Aorta (tissue), 5 donors: ENCODE measurements around the gene ASXL2. TPM values are rescaled to one million over a fixed set of nuclear protein-coding genes. Genes with fewer than 3 reads are reported as not detected.

Source experiments
- ATAC-seq: fragments of 200-7000 bp; cut with Tn5 transposase; one replicate; pipeline ENCODE4 v1.9.1; 2022; ENCODE audit warnings: moderate library complexity; ENCODE audit not compliant: low FRiP score
- DNase-seq, 2 donors: peaks; one replicate each; pipeline ENCODE4 v3.0.0-alpha.2; 2020
- H3K27ac ChIP-seq, 2 donors: one replicate each; pipeline ENCODE4 v1.5.1; 2013; ENCODE audit warnings: low read length in 2 of 2, mild to moderate bottlenecking in 2 of 2, moderate library complexity in 2 of 2, control low read depth in 1 of 2, inconsistent platforms in 1 of 2, low read depth in 1 of 2
- H3K27me3 ChIP-seq, 2 donors: one replicate each; pipeline ENCODE4 v1.6.1; 2013; ENCODE audit warnings: control low read depth in 1 of 2, low read length in 1 of 2, mild to moderate bottlenecking in 1 of 2, moderate library complexity in 1 of 2; ENCODE audit not compliant: insufficient read depth in 2 of 2, control insufficient read depth in 1 of 2
- H3K36me3 ChIP-seq, 2 donors: one replicate each; pipeline ENCODE4 v1.6.1; 2013; ENCODE audit warnings: control low read depth in 1 of 2, low read length in 1 of 2, mild to moderate bottlenecking in 1 of 2; ENCODE audit not compliant: insufficient read depth in 2 of 2, control insufficient read depth in 1 of 2
- H3K4me1 ChIP-seq, 2 donors: one replicate each; pipeline ENCODE4 v1.6.1; 2013; ENCODE audit warnings: low read length in 2 of 2, control low read depth in 1 of 2, mild to moderate bottlenecking in 1 of 2, moderate library complexity in 1 of 2; ENCODE audit not compliant: insufficient read depth in 2 of 2, control insufficient read depth in 1 of 2
- H3K4me3 ChIP-seq, 2 donors: one replicate each; pipeline ENCODE4 v1.5.1; 2013; ENCODE audit warnings: low read length in 2 of 2, control low read depth in 1 of 2, mild to moderate bottlenecking in 1 of 2
- H3K9me3 ChIP-seq: one replicate; pipeline ENCODE4 v1.6.1; 2013; ENCODE audit warnings: mild to moderate bottlenecking, low read length; ENCODE audit not compliant: control insufficient read depth
- WGBS, 2 donors: extraction: QIAGEN DNeasy Blood & Tissue Kit; methylation state at CpG; one replicate each; pipeline ENCODE4 v1.1.7; 2013; 5-methylcytosine and 5-hydroxymethylcytosine counted together
- intact Hi-C, 2 donors: fragments of 100-400 bp; cut with DNase I; formaldehyde crosslinking; loops; one replicate each; pipeline versions ENCODE4 v1.14.2 to v1.15.0; 2022
- polyA plus RNA-seq, 2 donors: library from polyadenylated mRNA; stranded (reverse); fragments of 200-250 nt; gene quantifications; one replicate each; pipeline ENCODE4 v1.2.3, GENCODE V29; 2013
- total RNA-seq, 2 donors: library from RNA; stranded (reverse); fragmentation: NEBNext Ultra II Directional; extraction: Animal tissue kit (Norgen Biotek cat#: 25700); gene quantifications; one replicate each; pipeline ENCODE4 v1.2.1, GENCODE V29; 2021
- donor health status: healthy with polysubstance abuse.
- donor health status: Bipolar disorder and iron deficiency.
- donor health status: DM: no; HTN: no; CAD: no.
- donor health status: DM: no; HTN: no; CAD: no.
- donor health status: DM: yes; HTN: yes; CAD: no.

Gene ASXL2
- total and polyA plus RNA-seq, 4 donors, result 1.4 to 32.7 (median 14.2) TPM

- WGBS, 2 donors, result 76 to 82% methylated on average over 1 of the region's 1 CpG
- no peak for ATAC-seq
These were observed 71.3 kb downstream of the ASXL2 start for GRCh38 chr2:25806941-25807340.

GRCh38 chr2:25805987-25806386, 72.3 kb downstream of the ASXL2 start:
- DNase-seq, result no peak
- Histone ChIP-seq H3K27me3 (no peaks in the 10 kb centered on the region), H3K27ac (no peak overlapping the region), H3K4me3 (no peak overlapping the region), H3K4me1 (no peaks in the 10 kb centered on the region), H3K9me3 (no peaks in the 10 kb centered on the region), H3K36me3 (peaks cover 2 to 4% of the 10 kb centered on the region in 2 donors)
- WGBS, 2 donors, result 80 to 87% methylated on average over 2 of the region's 2 CpGs
- intact Hi-C loops, result no loop called here
- no peak for ATAC-seq

More at GRCh38 chr2:25806941-25807340, 71.3 kb downstream of the ASXL2 start:
- Histone ChIP-seq H3K27me3 (no peaks in the 10 kb centered on the region), H3K4me3 (no peak overlapping the region), H3K9me3 (no peaks in the 10 kb centered on the region), H3K36me3 (peaks cover 2 to 4% of the 10 kb centered on the region in 2 donors), H3K4me1 (no peaks in the 10 kb centered on the region), H3K27ac (no peak overlapping the region)
- no peak for DNase-seq
- intact Hi-C loops, result no loop called here

- H3K4me3 ChIP-seq, result no peak overlapping the region
- no peaks in the 10 kb centered on the region for H3K4me1 ChIP-seq
- H3K36me3 ChIP-seq, result peaks cover 0 to 4% of the 10 kb centered on the region in 2 donors
- DNase-seq (no peak), ATAC-seq (no peak)
- 97% methylated on average over 3 of the region's 3 CpGs for WGBS, 2 donors
- no peaks in the 10 kb centered on the region for H3K9me3 ChIP-seq
- H3K27me3 ChIP-seq, result no peaks in the 10 kb centered on the region
- H3K27ac ChIP-seq, result no peak overlapping the region
- intact Hi-C loops, result no loop called here
These were observed 73.9 kb downstream of the ASXL2 start for GRCh38 chr2:25804338-25804737.

- 94 to 100% methylated on average over 1 of the region's 1 CpG for WGBS, 2 donors
- Histone ChIP-seq H3K4me1 (no peaks in the 10 kb centered on the region), H3K27me3 (no peaks in the 10 kb centered on the region), H3K36me3 (peaks cover 0 to 5% of the 10 kb centered on the region in 2 donors), H3K27ac (no peak overlapping the region), H3K9me3 (no peaks in the 10 kb centered on the region), H3K4me3 (no peak overlapping the region)
- no peak for ATAC-seq
- DNase-seq, result no peak
- intact Hi-C loops, result no loop called here
These were observed 79.0 kb downstream of the ASXL2 start for GRCh38 chr2:25799301-25799700.

- H3K36me3 ChIP-seq, result peaks cover 0 to 4% of the 10 kb centered on the region in 2 donors
These were observed 80.4 kb downstream of the ASXL2 start for GRCh38 chr2:25797620-25798488.

GRCh38 chr2:25794544-25795276, 83.6 kb downstream of the ASXL2 start:
- H3K27ac ChIP-seq, result no peak overlapping the region
- no peaks in the 10 kb centered on the region for H3K4me1 ChIP-seq
- H3K36me3 ChIP-seq, result peaks cover 0 to 4% of the 10 kb centered on the region in 2 donors
- ATAC-seq (no peak), DNase-seq (no peak)
- no peaks in the 10 kb centered on the region for H3K27me3 ChIP-seq
- no peaks in the 10 kb centered on the region for H3K9me3 ChIP-seq
- intact Hi-C loops, result no loop called here
- 86 to 91% methylated on average over 4 of the region's 4 CpGs for WGBS, 2 donors
- no peak overlapping the region for H3K4me3 ChIP-seq

More at GRCh38 chr2:25797620-25798488, 80.4 kb downstream of the ASXL2 start:
- H3K27me3 ChIP-seq, result no peaks in the 10 kb centered on the region
- 92 to 94% methylated on average over 5 of the region's 5 CpGs for WGBS, 2 donors
- intact Hi-C loops, result no loop called here
- H3K9me3 ChIP-seq, result no peaks in the 10 kb centered on the region
- ATAC-seq (no peak), DNase-seq (no peak)
- H3K27ac ChIP-seq, result no peak overlapping the region
- H3K4me1 ChIP-seq, result no peaks in the 10 kb centered on the region
- no peak overlapping the region for H3K4me3 ChIP-seq

GRCh38 chr2:25790074-25790790, 88.1 kb downstream of the ASXL2 start:
- Histone ChIP-seq H3K27ac (no peak overlapping the region), H3K27me3 (no peaks in the 10 kb centered on the region), H3K4me3 (no peak overlapping the region), H3K36me3 (peaks cover 0 to 3% of the 10 kb centered on the region in 2 donors), H3K9me3 (no peaks in the 10 kb centered on the region), H3K4me1 (no peaks in the 10 kb centered on the region)
- no peak for ATAC-seq
- intact Hi-C loops, result no loop called here
- WGBS, 2 donors, result 95 to 98% methylated on average over 5 of the region's 5 CpGs
- no peak for DNase-seq

GRCh38 chr2:25788457-25788856, 89.8 kb downstream of the ASXL2 start:
- ATAC-seq (no peak), DNase-seq (no peak)
- no peaks in the 10 kb centered on the region for H3K9me3 ChIP-seq
- 95 to 96% methylated on average over 3 of the region's 3 CpGs for WGBS, 2 donors
- no peaks in the 10 kb centered on the region for H3K27me3 ChIP-seq
- H3K4me1 ChIP-seq, result no peaks in the 10 kb centered on the region
- H3K36me3 ChIP-seq, result peaks cover 0 to 3% of the 10 kb centered on the region in 2 donors
- no peak overlapping the region for H3K4me3 ChIP-seq
- intact Hi-C loops, result no loop called here
- H3K27ac ChIP-seq, result no peak overlapping the region
